ENCODE measurements around the gene HOXB1.
A peak's percentile ranks its signal among the peaks of the same experiment; 100 is the strongest.

The HOXB1 gene

GRCh38 chr17:48502901-48503300 lies 27.9 kb downstream of the HOXB1 start:
- Mint-ChIP-seq H3K9me3 (no peaks in the 10 kb centered on the region), H3K4me1 (peaks cover 41% of the 10 kb centered on the region), H3K27ac (no peak overlapping the region), H3K4me3 (no peak overlapping the region), H3K36me3 (ENCODE audit: low read depth) (no peaks in the 10 kb centered on the region), H3K27me3 (ENCODE audit: low read depth) (peaks cover 34% of the 10 kb centered on the region)
- no peak for TF ChIP-seq CTCF (IDR thresholded peaks at IDR 0.05; ENCODE audit: unreplicated experiment in 3 of 3)

DNA sequence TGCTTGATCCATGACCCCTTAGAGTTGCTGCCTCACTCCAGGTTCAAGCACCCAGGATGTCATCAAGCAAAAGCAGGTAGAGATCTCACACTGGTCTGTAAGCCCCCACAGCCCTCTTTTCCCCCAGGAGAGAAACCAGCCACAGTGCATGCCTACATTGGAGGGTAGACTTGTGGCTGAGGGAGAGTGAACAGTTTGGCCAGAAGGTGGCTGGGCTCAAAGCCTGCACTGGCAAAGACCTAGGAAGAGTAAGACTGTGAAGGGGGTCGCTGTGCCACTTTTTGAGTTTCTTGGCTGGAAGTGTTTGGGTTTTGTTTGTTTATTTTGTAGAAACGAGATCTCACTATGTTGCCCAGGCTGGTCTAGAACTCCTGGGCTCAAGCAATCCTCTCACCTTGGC lies 28.5 kb downstream of the HOXB1 start:
- peaks cover 47% of the 10 kb centered on the region for H3K4me1 Mint-ChIP-seq
- no peaks in the 10 kb centered on the region for H3K36me3 Mint-ChIP-seq (ENCODE audit: low read depth)
- H3K27ac Mint-ChIP-seq = no peak overlapping the region
- no peak for TF ChIP-seq CTCF (IDR thresholded peaks at IDR 0.05; ENCODE audit: unreplicated experiment in 3 of 3)
- H3K9me3 Mint-ChIP-seq = no peaks in the 10 kb centered on the region
- no peak overlapping the region for H3K4me3 Mint-ChIP-seq
- H3K27me3 Mint-ChIP-seq (ENCODE audit: low read depth) = peaks cover 30% of the 10 kb centered on the region

DNA sequence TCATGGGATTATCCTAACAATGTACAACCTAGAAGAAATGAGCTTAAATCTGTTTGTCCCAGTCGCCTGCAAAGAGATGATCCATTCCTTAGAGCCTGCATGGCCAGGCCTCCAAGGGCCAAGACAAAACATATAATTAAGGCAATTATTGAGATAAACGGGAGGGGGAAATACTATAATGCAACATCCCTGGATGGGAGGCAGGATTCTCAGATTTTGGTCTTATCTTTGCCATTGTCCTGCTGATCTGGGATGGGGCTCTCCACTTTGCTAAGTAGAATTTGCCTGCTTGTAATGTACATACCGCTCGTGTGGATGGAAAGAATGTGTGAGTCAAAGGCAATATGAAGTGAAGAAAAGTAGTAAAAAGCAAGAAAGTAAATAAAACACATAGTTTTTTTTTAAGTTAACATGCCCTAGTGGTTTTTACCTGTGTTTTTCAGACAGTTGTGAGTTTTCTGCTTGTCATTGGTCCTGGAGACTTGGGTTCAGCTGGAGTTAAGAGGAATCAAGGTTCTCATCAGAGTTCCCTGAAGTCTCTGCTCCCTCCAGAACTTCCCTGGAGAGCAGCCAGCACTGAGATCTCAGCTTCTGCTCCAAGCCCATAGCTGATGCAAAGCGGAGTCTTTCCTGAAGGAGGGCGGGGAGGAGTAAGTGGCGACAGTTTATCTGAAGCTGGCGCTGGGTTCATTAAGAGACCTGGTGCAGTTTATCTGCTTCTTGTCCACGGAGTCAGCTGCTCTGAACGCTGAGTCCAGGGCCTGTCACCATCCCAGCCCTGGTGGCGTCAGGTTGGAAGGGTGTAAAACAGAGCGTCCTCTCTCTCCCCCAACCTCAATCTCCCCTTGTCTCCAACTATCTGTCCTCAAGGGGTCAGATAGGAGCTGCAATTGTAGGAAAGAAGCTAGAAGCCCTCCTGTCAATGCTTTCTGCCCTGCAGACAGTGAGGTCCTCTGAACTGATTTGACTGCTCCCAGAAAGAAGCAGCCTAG lies 30.1 kb downstream of the HOXB1 start:
- H3K36me3 Mint-ChIP-seq (ENCODE audit: low read depth) = no peaks in the 10 kb centered on the region
- peak; percentile 8 to 25 (median 16) for TF ChIP-seq CTCF (IDR thresholded peaks at IDR 0.05; ENCODE audit: unreplicated experiment in 3 of 3)
- H3K4me1 Mint-ChIP-seq = peaks cover 55% of the 10 kb centered on the region
- peaks cover 30% of the 10 kb centered on the region for H3K27me3 Mint-ChIP-seq (ENCODE audit: low read depth)
- peak overlapping the region; percentile 9 to 23 (median 10) for H3K27ac Mint-ChIP-seq
- no peak overlapping the region for H3K4me3 Mint-ChIP-seq
- no peaks in the 10 kb centered on the region for H3K9me3 Mint-ChIP-seq

DNA sequence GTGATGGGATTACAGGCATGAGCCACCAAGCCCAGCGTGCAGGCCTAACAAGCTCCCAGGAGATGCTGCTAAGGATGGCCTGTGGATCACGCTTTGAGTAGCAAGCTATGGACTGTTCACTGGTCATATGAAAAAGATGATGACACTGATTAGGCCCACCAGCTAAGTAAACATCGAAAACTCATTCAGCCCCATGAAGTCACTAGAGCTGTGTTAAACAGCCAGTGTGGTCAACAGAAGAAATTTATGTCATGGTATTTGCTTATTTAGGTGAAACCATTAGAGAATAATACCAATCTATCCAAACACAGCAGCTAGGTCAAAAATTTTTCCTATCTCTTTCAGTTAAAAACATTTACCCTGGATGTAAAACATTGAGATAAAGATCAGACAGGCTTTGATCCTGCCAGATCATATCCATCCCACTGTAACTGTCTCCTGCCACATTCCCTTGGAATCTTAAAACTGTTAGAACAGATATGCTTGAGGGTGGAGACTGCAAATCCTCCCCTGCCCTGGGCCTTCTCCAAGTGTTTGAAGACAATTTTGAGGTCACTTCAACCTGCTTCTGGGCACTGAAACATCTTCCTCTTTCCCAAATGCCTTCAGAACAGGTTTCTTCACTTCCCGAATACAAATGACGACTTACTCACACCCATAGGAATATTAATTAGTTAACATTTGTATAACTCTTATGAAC lies 30.9 kb downstream of the HOXB1 start:
- Mint-ChIP-seq H3K27ac (peak overlapping the region in 1 of 3 experiments; percentile 9), H3K9me3 (no peaks in the 10 kb centered on the region), H3K27me3 (ENCODE audit: low read depth) (peaks cover 34% of the 10 kb centered on the region), H3K4me3 (no peak overlapping the region), H3K36me3 (ENCODE audit: low read depth) (no peaks in the 10 kb centered on the region), H3K4me1 (peaks cover 55% of the 10 kb centered on the region)
- TF ChIP-seq CTCF (IDR thresholded peaks at IDR 0.05; ENCODE audit: unreplicated experiment in 3 of 3) = no peak

DNA sequence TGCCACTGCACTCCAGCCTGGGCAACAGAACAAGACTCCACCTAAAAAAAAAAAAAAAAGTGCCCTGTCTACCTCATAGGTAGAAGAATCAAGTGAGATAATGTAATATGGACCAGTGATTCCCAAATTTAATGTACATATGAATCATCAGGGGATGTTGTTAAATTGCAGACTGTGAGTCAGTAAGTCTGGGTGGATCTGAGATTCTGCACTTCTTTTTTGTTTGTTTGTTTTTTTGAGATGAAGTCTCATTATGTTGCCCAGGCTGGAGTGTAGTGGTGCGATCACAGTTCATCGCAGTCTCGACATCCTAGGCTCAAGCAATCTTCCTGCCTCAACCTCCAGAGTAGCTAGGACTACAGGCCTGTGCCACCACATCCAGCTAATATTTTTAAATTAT lies 31.6 kb downstream of the HOXB1 start:
- H3K4me3 Mint-ChIP-seq = no peak overlapping the region
- H3K27ac Mint-ChIP-seq = no peak overlapping the region
- TF ChIP-seq CTCF (IDR thresholded peaks at IDR 0.05; ENCODE audit: unreplicated experiment in 3 of 3) = no peak
- peaks cover 40% of the 10 kb centered on the region for H3K27me3 Mint-ChIP-seq (ENCODE audit: low read depth)
- peaks cover 61% of the 10 kb centered on the region for H3K4me1 Mint-ChIP-seq
- H3K9me3 Mint-ChIP-seq = no peaks in the 10 kb centered on the region
- H3K36me3 Mint-ChIP-seq (ENCODE audit: low read depth) = no peaks in the 10 kb centered on the region
